HG03064 (cell line): ENCODE measurements around the gene TLE3.
"Not testable (repeated sequence)": the region's sequence is repeated elsewhere in the genome, so short reads cannot be mapped to it uniquely, and the experiment has no call there.

Experiments
- ATAC-seq: cut with Tn5 transposase; IDR thresholded peaks from one replicate; pipeline ENCODE4 v1.9.1; 2021; ENCODE audit warnings: low read depth; ENCODE audit not compliant: unreplicated experiment

TLE3 gene

GRCh38 chr15:70127288-70127746, 29.6 kb upstream of the TLE3 start:
- no peak for ATAC-seq

GRCh38 chr15:70126362-70126761, 28.6 kb upstream of the TLE3 start:
- ATAC-seq: no peak

GRCh38 chr15:70125605-70126004, 27.9 kb upstream of the TLE3 start:
- ATAC-seq: no peak

GRCh38 chr15:70121624-70122302, 24.0 kb upstream of the TLE3 start:
- no peak for ATAC-seq

GRCh38 chr15:70120958-70121623, 23.4 kb upstream of the TLE3 start:
- ATAC-seq: no peak

DNA sequence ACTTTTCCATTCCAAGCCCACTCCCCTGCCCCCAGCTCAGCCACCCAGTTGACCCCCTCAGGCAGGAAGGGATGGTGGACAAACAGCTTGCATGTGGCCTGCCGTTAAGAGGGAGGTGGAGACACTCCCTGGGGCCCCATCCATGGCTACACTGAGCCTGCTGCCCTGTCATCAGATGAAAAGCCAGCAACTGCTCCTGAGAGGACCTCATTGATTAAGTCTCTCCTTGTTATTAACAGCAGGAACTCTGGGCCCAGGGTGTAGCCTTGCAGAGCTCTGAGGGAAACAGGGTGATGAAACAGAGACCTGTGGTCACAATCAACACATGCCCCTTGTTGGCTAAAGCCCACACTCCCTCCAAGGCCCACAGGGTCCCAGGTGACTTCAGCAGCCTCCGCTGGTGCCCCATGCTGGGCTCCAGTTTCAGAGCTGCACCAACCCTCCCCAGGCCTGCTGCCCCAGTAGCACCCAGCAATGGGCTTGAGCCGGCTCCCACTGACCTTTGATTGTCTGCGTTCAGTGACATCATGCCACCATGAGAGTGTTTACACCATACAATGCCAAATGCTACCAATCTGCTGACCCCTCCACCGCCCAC, 22.3 kb upstream of the TLE3 start:
- ATAC-seq: no peak

DNA sequence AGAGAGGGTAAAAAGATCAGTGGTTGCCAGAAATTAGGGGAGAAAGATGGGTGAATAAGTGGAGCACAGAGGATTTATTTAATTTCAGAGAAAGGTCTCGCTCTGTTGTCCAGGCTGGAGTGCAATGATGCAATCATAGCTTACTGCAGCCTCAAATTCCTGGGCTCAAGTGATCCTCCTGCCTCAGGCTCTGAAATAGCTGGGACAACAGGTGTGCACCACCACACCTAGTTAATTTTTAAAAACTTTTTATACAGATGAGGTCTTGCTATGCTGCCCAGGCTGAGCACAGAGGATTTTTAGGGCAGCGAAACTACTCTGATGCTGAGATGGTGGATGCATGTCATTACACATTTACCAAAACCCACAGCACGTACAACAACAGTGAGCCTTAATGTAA, 20.9 kb upstream of the TLE3 start:
- ATAC-seq: no peak

- no peak for ATAC-seq
Measured at GRCh38 chr15:70116317-70116716, 18.6 kb upstream of the TLE3 start.

GRCh38 chr15:70114221-70114620, 16.5 kb upstream of the TLE3 start:
- ATAC-seq: no peak

DNA sequence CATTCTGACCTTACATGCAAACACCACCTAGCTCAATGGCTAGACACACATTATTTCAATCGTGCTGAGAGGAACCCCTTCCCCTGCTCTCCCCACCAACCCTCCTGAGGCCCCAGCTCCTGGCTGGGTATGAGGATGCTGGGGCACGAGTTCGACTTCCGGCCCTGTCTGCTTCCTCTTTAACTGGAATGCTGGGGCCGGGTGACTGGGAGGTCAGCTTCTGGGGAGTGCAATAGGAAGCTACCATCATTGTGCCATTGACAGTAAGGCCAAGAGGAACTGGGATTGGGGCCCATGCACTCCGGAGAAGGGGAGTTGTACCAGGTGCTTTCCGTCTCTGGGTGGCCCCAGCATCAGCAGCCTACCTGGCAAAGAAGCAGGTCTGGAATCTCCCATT, 15.6 kb upstream of the TLE3 start:
- ATAC-seq: no peak

GRCh38 chr15:70112572-70113303, 15.0 kb upstream of the TLE3 start:
- ATAC-seq: not testable (repeated sequence)

GRCh38 chr15:70112074-70112395, 14.3 kb upstream of the TLE3 start:
- ATAC-seq: no peak

- ATAC-seq: no peak
Measured at GRCh38 chr15:70111203-70112073, 13.7 kb upstream of the TLE3 start.

GRCh38 chr15:70109978-70110377, 12.3 kb upstream of the TLE3 start:
- ATAC-seq: no peak

- ATAC-seq: no peak
Measured at GRCh38 chr15:70109531-70109930, 11.8 kb upstream of the TLE3 start.

GRCh38 chr15:70103880-70104626, 6.3 kb upstream of the TLE3 start:
- no peak for ATAC-seq

DNA sequence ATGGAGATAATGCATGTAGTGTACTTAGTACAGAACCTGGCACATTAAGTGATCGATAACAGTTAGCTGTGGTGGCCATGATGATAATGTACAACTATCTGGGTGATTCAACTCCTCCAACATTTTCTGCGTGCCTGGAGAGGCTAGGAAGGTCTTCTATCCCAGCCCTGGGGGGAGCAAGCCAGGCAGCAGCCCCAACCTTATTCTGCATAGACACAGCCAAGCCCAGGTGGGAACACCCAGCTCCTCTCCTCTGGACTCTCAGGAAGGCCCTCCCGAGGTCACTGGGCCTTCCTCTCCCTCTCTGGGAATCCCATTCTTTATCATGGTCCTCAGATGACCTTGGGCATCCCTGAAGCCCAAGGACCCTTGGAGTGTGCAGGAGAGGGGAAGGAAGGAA, 5.1 kb upstream of the TLE3 start:
- no peak for ATAC-seq

GRCh38 chr15:70101459-70102113, 3.9 kb upstream of the TLE3 start:
- no peak for ATAC-seq
